IMR-90 (cell line): ENCODE measurements around the gene SLIT3. TPM values are rescaled to one million over a fixed set of nuclear protein-coding genes. Genes with fewer than 3 reads are reported as not detected.

Experiments
- ATAC-seq: fragments of 200-7000 bp; cut with Tn5 transposase; 2 replicates; pipeline ENCODE4 v1.9.1; 2020; ENCODE audit warnings: low read depth, mild to moderate bottlenecking, moderate library complexity
- BruUV-seq: library from RNA; stranded (reverse); fragments of 400-500 nt; replicated peaks from 2 replicates; lab custom pipeline; 2021; lab: Mats Ljungman, UMichigan
- CTCF ChIA-PET: fragments of 300-600 bp; formaldehyde crosslinking; extraction: SDS; loops from one replicate; lab custom pipeline; 2021; ENCODE audit warnings: antibody characterized with exemption; lab: Yijun Ruan, JAX
- POLR2A ChIA-PET: fragments of 300-600 bp; sonication (Branson Sonifier 250); formaldehyde crosslinking; loops from one replicate; lab custom pipeline; 2022; ENCODE audit warnings: antibody characterized with exemption; ENCODE audit not compliant: unreplicated experiment; lab: Charles Lee
- DNase-seq: peaks from one replicate; pipeline ENCODE4 v3.0.0; 2013
- H2AFZ ChIP-seq: replicated peaks from 2 replicates; pipeline ENCODE3; 2013; ENCODE audit warnings: low read length, mild to moderate bottlenecking; ENCODE audit not compliant: poor library complexity
- H2AK5ac ChIP-seq: 2 replicates; pipeline ENCODE4 v1.6.1; 2013; ENCODE audit warnings: low read depth, low read length, inconsistent platforms
- H2AK9ac ChIP-seq: replicated peaks from 2 replicates; pipeline ENCODE3; 2013; ENCODE audit warnings: mild to moderate bottlenecking, low read depth, low read length, moderate library complexity; ENCODE audit not compliant: poor library complexity
- H2BK120ac ChIP-seq: 2 replicates; pipeline ENCODE4 v1.6.1; 2013; ENCODE audit warnings: low read depth, low read length, inconsistent platforms
- H2BK15ac ChIP-seq: 3 replicates; pipeline ENCODE4 v1.6.1; 2013; ENCODE audit warnings: low read depth, low read length, inconsistent platforms
- H2BK20ac ChIP-seq: 2 replicates; pipeline ENCODE4 v1.6.1; 2013; ENCODE audit warnings: low read depth, mild to moderate bottlenecking, inconsistent platforms, low read length, moderate library complexity
- H2BK5ac ChIP-seq: 2 replicates; pipeline ENCODE4 v1.6.1; 2013; ENCODE audit warnings: mild to moderate bottlenecking, low read depth, low read length, inconsistent platforms; ENCODE audit not compliant: poor library complexity, severe bottlenecking
- H3K14ac ChIP-seq: replicated peaks from 2 replicates; pipeline ENCODE4 v1.6.1; 2013; ENCODE audit warnings: low read depth, low read length, inconsistent platforms
- H3K18ac ChIP-seq: 2 replicates; pipeline ENCODE4 v1.6.1; 2013; ENCODE audit warnings: low read depth, low read length, control low read depth
- H3K23ac ChIP-seq: 2 replicates; pipeline ENCODE4 v1.6.1; 2013; ENCODE audit warnings: low read depth, low read length, inconsistent platforms
- H3K27ac ChIP-seq: 2 replicates; pipeline ENCODE4 v1.5.1; 2013; ENCODE audit warnings: mild to moderate bottlenecking, control low read depth, low read length; ENCODE audit not compliant: insufficient read depth
- H3K27me3 ChIP-seq: 2 replicates; pipeline ENCODE4 v1.6.1; 2013; ENCODE audit warnings: low read length; ENCODE audit not compliant: control insufficient read depth, insufficient read depth
- H3K36me3 ChIP-seq: 2 replicates; pipeline ENCODE4 v1.6.1; 2013; ENCODE audit warnings: low read length, mixed read lengths; ENCODE audit not compliant: control insufficient read depth, insufficient read depth
- H3K4ac ChIP-seq: 2 replicates; pipeline ENCODE4 v1.6.1; 2013; ENCODE audit warnings: low read depth, low read length, inconsistent platforms
- H3K4me1 ChIP-seq: 2 replicates; pipeline ENCODE4 v1.6.1; 2013; ENCODE audit warnings: low read length, mixed read lengths; ENCODE audit not compliant: control insufficient read depth, insufficient read depth
- H3K4me2 ChIP-seq: 2 replicates; pipeline ENCODE4 v1.6.1; 2013; ENCODE audit warnings: low read depth, mild to moderate bottlenecking, control low read depth, low read length, moderate library complexity
- H3K4me3 ChIP-seq: 2 replicates; pipeline ENCODE4 v1.5.1; 2013; ENCODE audit warnings: low read depth, mild to moderate bottlenecking, control low read depth, low read length, moderate library complexity; ENCODE audit not compliant: insufficient read depth
- H3K56ac ChIP-seq: 2 replicates; pipeline ENCODE4 v1.6.1; 2013; ENCODE audit warnings: low read length, inconsistent platforms; ENCODE audit not compliant: insufficient read depth; ENCODE audit errors: extremely low read depth
- H3K79me1 ChIP-seq, 2 experiments: 2 replicates each; pipeline ENCODE4 v1.6.1; 2013; ENCODE audit warnings: low read length in 2 of 2, inconsistent platforms in 1 of 2, low read depth in 1 of 2
- H3K9ac ChIP-seq: 2 replicates; pipeline ENCODE4 v1.6.1; 2013; ENCODE audit warnings: low read depth, low read length, control low read depth
- H3K9me1 ChIP-seq: 2 replicates; pipeline ENCODE4 v1.6.1; 2013; ENCODE audit warnings: low read length, inconsistent platforms; ENCODE audit not compliant: insufficient read depth
- H3K9me3 ChIP-seq: 2 replicates; pipeline ENCODE4 v1.6.1; 2013; ENCODE audit warnings: low read length; ENCODE audit not compliant: control insufficient read depth, insufficient read depth
- H4K20me1 ChIP-seq: 2 replicates; pipeline ENCODE4 v1.6.1; 2013; ENCODE audit warnings: low read length, inconsistent platforms; ENCODE audit not compliant: insufficient read depth
- H4K5ac ChIP-seq: 2 replicates; pipeline ENCODE4 v1.6.1; 2013; ENCODE audit warnings: mild to moderate bottlenecking, low read depth, low read length, control low read depth
- H4K8ac ChIP-seq, 2 experiments: 2 replicates each; pipeline ENCODE4 v1.6.1; 2013; ENCODE audit warnings: low read depth in 2 of 2, low read length in 2 of 2, control low read depth in 1 of 2, inconsistent platforms in 1 of 2
- H4K91ac ChIP-seq: 2 replicates; pipeline ENCODE4 v1.6.1; 2013; ENCODE audit warnings: low read depth, low read length, inconsistent platforms; ENCODE audit not compliant: insufficient read depth
- FOS ChIP-seq: fragments of 150-350 bp; IDR thresholded peaks from 2 replicates; pipeline ENCODE4 v1.6.1; 2016; ENCODE audit warnings: low read depth, low read length
- MAZ ChIP-seq: IDR thresholded peaks from 2 replicates; pipeline ENCODE4 v1.6.1; 2012; ENCODE audit warnings: low read depth, mild to moderate bottlenecking, low read length, improper control_type of control experiment, moderate library complexity, borderline replicate concordance
- NFE2L2 ChIP-seq: fragments of 150-350 bp; IDR thresholded peaks from 2 replicates; pipeline ENCODE4 v1.6.1; 2016; ENCODE audit warnings: low read depth, mild to moderate bottlenecking, low read length
- POLR2A ChIP-seq: IDR thresholded peaks from 2 replicates; pipeline ENCODE4 v1.6.1; 2012; ENCODE audit warnings: mild to moderate bottlenecking, low read depth, low read length
- RAD21 ChIP-seq: IDR thresholded peaks from 2 replicates; pipeline ENCODE4 v1.6.1; 2012; ENCODE audit warnings: low read length, improper control_type of control experiment
- RFX5 ChIP-seq: IDR thresholded peaks from 2 replicates; pipeline ENCODE4 v1.8.0; 2012; ENCODE audit warnings: low read depth, mild to moderate bottlenecking, low read length, moderate library complexity
- WGBS, 2 experiments: methylation state at CpG; one replicate each; pipeline versions ENCODE4 v1.1.5 to v1.1.7; 2013; ENCODE audit warnings: missing lambda C conversion rate in 2 of 2; ENCODE audit not compliant: insufficient read length in 1 of 2; ENCODE audit errors: extremely low coverage in 2 of 2; 5-methylcytosine and 5-hydroxymethylcytosine counted together
- dilution Hi-C: fragments of 300-500 bp; cut with HindIII; formaldehyde crosslinking; loops from one replicate; pipeline ENCODE4 v1.14.3; 2018; ENCODE audit warnings: low sequenced_read_pairs; ENCODE audit not compliant: unreplicated experiment
- in situ Hi-C: fragments of 300-500 bp; cut with MboI; formaldehyde crosslinking; loops from 3 replicates; pipeline ENCODE4 v1.14.3; 2019; ENCODE audit warnings: low sequenced_read_pairs, inconsistent platforms, mixed read lengths
- intact Hi-C: fragments of 100-400 bp; cut with micrococcal nuclease; formaldehyde crosslinking; loops from 2 replicates; pipeline ENCODE4 v1.10.0; 2022
- polyA plus RNA-seq, 3 experiments: library from polyadenylated mRNA; depleted of rRNA; stranded (reverse); fragments of >200 nt; gene quantifications; 2 replicates each; pipeline ENCODE4 v1.2.3, GENCODE V29; 2012; ENCODE audit warnings: low replicate concordance in 1 of 3
- total RNA-seq: library from RNA; depleted of rRNA; stranded (reverse); fragments of >200 nt; gene quantifications from 2 replicates; pipeline ENCODE4 v1.2.3, GENCODE V29; 2012
- TF ChIP-seq, protein P1 (sequence below): fragments of 150-350 bp; IDR thresholded peaks from 2 replicates; pipeline ENCODE4 v1.6.1; 2017; ENCODE audit warnings: mild to moderate bottlenecking, antibody characterized with exemption, low read length, low read depth
- TF ChIP-seq, protein P2 (sequence below): conservative IDR thresholded peaks from 2 replicates; pipeline ENCODE4 v1.5.1; 2012; ENCODE audit warnings: mild to moderate bottlenecking, low read depth, low read length, improper control_type of control experiment

The SLIT3 gene
- total and polyA plus RNA-seq, 2 of the 4 experiments (the other 2 are of a cell fraction), result 0.18 to 0.50 TPM

- no peak overlapping the region for H4K91ac ChIP-seq
- DNase-seq (no peak), ATAC-seq (no peak)
- no peaks in the 10 kb centered on the region for H3K36me3 ChIP-seq
- no peak overlapping the region for H2AK5ac ChIP-seq
- no peak overlapping the region for H2BK5ac ChIP-seq
- 0 out of 2 replicates have a peak, but pooled peaks cover 6% of the 10 kb centered on the region for H3K9me3 ChIP-seq
- no peak overlapping the region for H3K27ac ChIP-seq
- no peak overlapping the region for H3K9ac ChIP-seq
- H3K4me3 ChIP-seq, result no peak overlapping the region
- no peak for TF ChIP-seq RFX5
- no peak for TF ChIP-seq NFE2L2
- no peak for TF ChIP-seq POLR2A
- TF ChIP-seq, protein P1, sequence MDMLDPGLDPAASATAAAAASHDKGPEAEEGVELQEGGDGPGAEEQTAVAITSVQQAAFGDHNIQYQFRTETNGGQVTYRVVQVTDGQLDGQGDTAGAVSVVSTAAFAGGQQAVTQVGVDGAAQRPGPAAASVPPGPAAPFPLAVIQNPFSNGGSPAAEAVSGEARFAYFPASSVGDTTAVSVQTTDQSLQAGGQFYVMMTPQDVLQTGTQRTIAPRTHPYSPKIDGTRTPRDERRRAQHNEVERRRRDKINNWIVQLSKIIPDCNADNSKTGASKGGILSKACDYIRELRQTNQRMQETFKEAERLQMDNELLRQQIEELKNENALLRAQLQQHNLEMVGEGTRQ, result no peak
- TF ChIP-seq, protein P2, sequence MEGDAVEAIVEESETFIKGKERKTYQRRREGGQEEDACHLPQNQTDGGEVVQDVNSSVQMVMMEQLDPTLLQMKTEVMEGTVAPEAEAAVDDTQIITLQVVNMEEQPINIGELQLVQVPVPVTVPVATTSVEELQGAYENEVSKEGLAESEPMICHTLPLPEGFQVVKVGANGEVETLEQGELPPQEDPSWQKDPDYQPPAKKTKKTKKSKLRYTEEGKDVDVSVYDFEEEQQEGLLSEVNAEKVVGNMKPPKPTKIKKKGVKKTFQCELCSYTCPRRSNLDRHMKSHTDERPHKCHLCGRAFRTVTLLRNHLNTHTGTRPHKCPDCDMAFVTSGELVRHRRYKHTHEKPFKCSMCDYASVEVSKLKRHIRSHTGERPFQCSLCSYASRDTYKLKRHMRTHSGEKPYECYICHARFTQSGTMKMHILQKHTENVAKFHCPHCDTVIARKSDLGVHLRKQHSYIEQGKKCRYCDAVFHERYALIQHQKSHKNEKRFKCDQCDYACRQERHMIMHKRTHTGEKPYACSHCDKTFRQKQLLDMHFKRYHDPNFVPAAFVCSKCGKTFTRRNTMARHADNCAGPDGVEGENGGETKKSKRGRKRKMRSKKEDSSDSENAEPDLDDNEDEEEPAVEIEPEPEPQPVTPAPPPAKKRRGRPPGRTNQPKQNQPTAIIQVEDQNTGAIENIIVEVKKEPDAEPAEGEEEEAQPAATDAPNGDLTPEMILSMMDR, result no peak
- no peak for TF ChIP-seq MAZ
- TF ChIP-seq FOS, result no peak
- TF ChIP-seq RAD21, result no peak
- no CpG with 5 or more reads among the region's 15 CpGs for WGBS, 2 experiments
- no peak overlapping the region for H4K5ac ChIP-seq
- H3K27me3 ChIP-seq, result no peaks in the 10 kb centered on the region
- dilution Hi-C loops, result no loop called here
- no peak overlapping the region for H4K8ac ChIP-seq
- H2AFZ ChIP-seq, result no peak overlapping the region
- BruUV-seq, result no TSS peak
- H2BK120ac ChIP-seq, result no peak overlapping the region
- H3K4me2 ChIP-seq, result no peak overlapping the region
- no peak overlapping the region for H2BK15ac ChIP-seq
- H3K4ac ChIP-seq, result no peak overlapping the region
- H3K79me1 ChIP-seq, result no peaks in the 10 kb centered on the region
- H4K20me1 ChIP-seq, result no peaks in the 10 kb centered on the region
- ChIA-PET CTCF (no interaction called here), POLR2A (no interaction called here)
- no peak overlapping the region for H3K14ac ChIP-seq
- H2AK9ac ChIP-seq, result no peak overlapping the region
- no peak overlapping the region for H2BK20ac ChIP-seq
- H3K18ac ChIP-seq, result no peak overlapping the region
- H3K56ac ChIP-seq, result no peak overlapping the region
- intact Hi-C loops, result no loop called here
- H3K9me1 ChIP-seq, result no peaks in the 10 kb centered on the region
- H3K4me1 ChIP-seq, result no peaks in the 10 kb centered on the region
- no peak overlapping the region for H3K23ac ChIP-seq
- in situ Hi-C loops, result no loop called here
Measured at GRCh38 chr5:169104937-169105494, 195.9 kb downstream of the SLIT3 start.
